Measurements from ENCODE around the gene ADGRL1.
"Not testable (repeated sequence)": the region's sequence is repeated elsewhere in the genome, so short reads cannot be mapped to it uniquely, and the experiment has no call there.

ADGRL1 gene

GRCh38 chr19:14164724-14165493, 41.1 kb downstream of the ADGRL1 start:
- no peak for DNase-seq (ENCODE audit: extremely low read depth in 1 of 2, low read depth in 1 of 2)

GRCh38 chr19:14164082-14164481, 41.9 kb downstream of the ADGRL1 start:
- no peak for DNase-seq (ENCODE audit: extremely low read depth in 1 of 2, low read depth in 1 of 2)

- no peak for DNase-seq (ENCODE audit: extremely low read depth in 1 of 2, low read depth in 1 of 2)
Measured at GRCh38 chr19:14162871-14163297, 43.1 kb downstream of the ADGRL1 start.

- DNase-seq (ENCODE audit: extremely low read depth in 1 of 2, low read depth in 1 of 2): no peak
Measured at GRCh38 chr19:14161305-14161704, 44.7 kb downstream of the ADGRL1 start.

GRCh38 chr19:14160017-14160703, 45.8 kb downstream of the ADGRL1 start:
- DNase-seq (ENCODE audit: extremely low read depth in 1 of 2, low read depth in 1 of 2): no peak

GRCh38 chr19:14159059-14159458, 46.9 kb downstream of the ADGRL1 start:
- no peak for DNase-seq (ENCODE audit: extremely low read depth in 1 of 2, low read depth in 1 of 2)

- DNase-seq (ENCODE audit: extremely low read depth in 1 of 2, low read depth in 1 of 2): no peak
Measured at GRCh38 chr19:14158276-14159023, 47.5 kb downstream of the ADGRL1 start.

GRCh38 chr19:14156971-14157717, 48.8 kb downstream of the ADGRL1 start:
- DNase-seq (ENCODE audit: extremely low read depth in 1 of 2, low read depth in 1 of 2): no peak

GRCh38 chr19:14156122-14156521, 49.8 kb downstream of the ADGRL1 start:
- DNase-seq (ENCODE audit: extremely low read depth in 1 of 2, low read depth in 1 of 2): no peak

- no peak for DNase-seq (ENCODE audit: extremely low read depth in 1 of 2, low read depth in 1 of 2)
Measured at GRCh38 chr19:14155371-14155770, 50.6 kb downstream of the ADGRL1 start.

- DNase-seq (ENCODE audit: extremely low read depth in 1 of 2, low read depth in 1 of 2): no peak
Measured at GRCh38 chr19:14152713-14153112, 53.3 kb downstream of the ADGRL1 start.

GRCh38 chr19:14150770-14151661, 55.0 kb downstream of the ADGRL1 start:
- no peak for DNase-seq (ENCODE audit: extremely low read depth in 1 of 2, low read depth in 1 of 2)

GRCh38 chr19:14150041-14150769, 55.8 kb downstream of the ADGRL1 start:
- DNase-seq (ENCODE audit: extremely low read depth in 1 of 2, low read depth in 1 of 2): no peak

- DNase-seq (ENCODE audit: extremely low read depth in 1 of 2, low read depth in 1 of 2): peak in 1 of 2 donors; percentile 35
Measured at GRCh38 chr19:14149509-14149994, 56.4 kb downstream of the ADGRL1 start.

- no peak for DNase-seq (ENCODE audit: extremely low read depth in 1 of 2, low read depth in 1 of 2)
Measured at GRCh38 chr19:14148751-14149410, 57.1 kb downstream of the ADGRL1 start.

- peak in 1 of 2 donors; percentile 39 for DNase-seq (ENCODE audit: extremely low read depth in 1 of 2, low read depth in 1 of 2)
Measured at GRCh38 chr19:14147797-14148605, 58.0 kb downstream of the ADGRL1 start.

GRCh38 chr19:14146789-14147216, 59.2 kb downstream of the ADGRL1 start:
- no peak for DNase-seq (ENCODE audit: extremely low read depth in 1 of 2, low read depth in 1 of 2)

GRCh38 chr19:14146169-14146568, 59.8 kb downstream of the ADGRL1 start:
- DNase-seq (ENCODE audit: extremely low read depth in 1 of 2, low read depth in 1 of 2): not testable (repeated sequence)
